DOHH2 (cell line): ENCODE measurements around the gene ZC3H12C.

Source experiments
- H3F3A ChIP-seq: fragments of 200-600 bp; sonication (generic), shearing (Covaris generic); 2 replicates; pipeline ENCODE4 v1.6.0; 2016; ENCODE audit warnings: antibody characterized with exemption, mild to moderate bottlenecking; ENCODE audit not compliant: control insufficient read depth, insufficient read depth
- H3K27ac ChIP-seq: fragments of 200-600 bp; sonication (generic); 2 replicates; pipeline ENCODE4 v1.5.1; 2014; ENCODE audit warnings: low read depth, mild to moderate bottlenecking, low read length, moderate library complexity
- H3K27me3 ChIP-seq: fragments of 200-600 bp; sonication (generic); 2 replicates; pipeline ENCODE4 v1.6.1; 2014; ENCODE audit warnings: mild to moderate bottlenecking, low read length, mixed read lengths; ENCODE audit not compliant: control insufficient read depth
- H3K36me3 ChIP-seq: fragments of 200-600 bp; sonication (generic); 2 replicates; pipeline ENCODE4 v1.6.1; 2014; ENCODE audit warnings: mild to moderate bottlenecking, low read length, moderate library complexity, mixed read lengths; ENCODE audit not compliant: control insufficient read depth
- H3K4me1 ChIP-seq: fragments of 200-600 bp; sonication (generic); 2 replicates; pipeline ENCODE4 v1.6.1; 2014; ENCODE audit warnings: mild to moderate bottlenecking, low read length, mixed read lengths; ENCODE audit not compliant: control insufficient read depth
- H3K4me2 ChIP-seq: fragments of 200-600 bp; sonication (generic); 2 replicates; pipeline ENCODE4 v1.6.0; 2014; ENCODE audit warnings: mild to moderate bottlenecking, low read length, moderate library complexity
- H3K4me3 ChIP-seq: fragments of 200-600 bp; sonication (generic); 2 replicates; pipeline ENCODE4 v1.5.1; 2014; ENCODE audit warnings: mild to moderate bottlenecking, low read length, mixed read lengths
- H3K79me2 ChIP-seq: fragments of 200-600 bp; sonication (generic); 2 replicates; pipeline ENCODE4 v1.6.1; 2014; ENCODE audit warnings: mild to moderate bottlenecking, low read length, mixed read lengths; ENCODE audit not compliant: control insufficient read depth
- H3K9me2 ChIP-seq: fragments of 200-600 bp; sonication (generic); replicated peaks from 2 replicates; pipeline ENCODE4 v1.6.1; 2014; ENCODE audit warnings: mild to moderate bottlenecking, low read length, mixed read lengths; ENCODE audit not compliant: control insufficient read depth
- H3K9me3 ChIP-seq: fragments of 200-600 bp; sonication (generic); 2 replicates; pipeline ENCODE4 v1.6.1; 2014; ENCODE audit warnings: antibody characterized with exemption, low read length, mixed read lengths; ENCODE audit not compliant: control insufficient read depth, insufficient read depth
- H4K20me1 ChIP-seq: fragments of 200-600 bp; sonication (generic); 2 replicates; pipeline ENCODE4 v1.6.0; 2014; ENCODE audit warnings: low read depth, mild to moderate bottlenecking, antibody characterized with exemption, low read length, moderate library complexity; ENCODE audit not compliant: control insufficient read depth, insufficient read depth
- CTCF ChIP-seq: fragments of 200-600 bp; sonication (generic); IDR thresholded peaks from one replicate; pipeline ENCODE4 v1.5.1; 2014; ENCODE audit warnings: antibody characterized with exemption, mild to moderate bottlenecking, low read depth, low read length; ENCODE audit not compliant: poor library complexity, severe bottlenecking
- EZH2phosphoT487 ChIP-seq: fragments of 200-600 bp; sonication (generic); IDR thresholded peaks from 2 replicates; pipeline ENCODE4 v1.6.1; 2017; ENCODE audit warnings: borderline replicate concordance, mild to moderate bottlenecking, antibody characterized with exemption, low read length, moderate library complexity, mixed read lengths

The ZC3H12C gene

GRCh38 chr11:110077346-110077745 lies 15.8 kb upstream of the ZC3H12C start:
- no peaks in the 10 kb centered on the region for H3K9me2 ChIP-seq

GRCh38 chr11:110077831-110078325 lies 15.3 kb upstream of the ZC3H12C start:
- no peaks in the 10 kb centered on the region for H3K9me3 ChIP-seq
- no peaks in the 10 kb centered on the region for H3F3A ChIP-seq
- TF ChIP-seq CTCF = no peak
- no peak for TF ChIP-seq EZH2phosphoT487
- H3K79me2 ChIP-seq = no peaks in the 10 kb centered on the region
- no peaks in the 10 kb centered on the region for H3K9me2 ChIP-seq
- no peaks in the 10 kb centered on the region for H3K4me1 ChIP-seq
- no peak overlapping the region for H3K4me3 ChIP-seq
- H4K20me1 ChIP-seq = no peaks in the 10 kb centered on the region
- no peak overlapping the region for H3K27ac ChIP-seq
- no peak overlapping the region for H3K4me2 ChIP-seq
- H3K27me3 ChIP-seq = no peaks in the 10 kb centered on the region
- no peaks in the 10 kb centered on the region for H3K36me3 ChIP-seq

More at GRCh38 chr11:110077346-110077745, 15.8 kb upstream of the ZC3H12C start:
- Histone ChIP-seq H3K79me2 (no peaks in the 10 kb centered on the region), H3K27ac (no peak overlapping the region), H3K27me3 (no peaks in the 10 kb centered on the region), H3K4me2 (no peak overlapping the region), H3K4me3 (no peak overlapping the region), H3K9me3 (no peaks in the 10 kb centered on the region), H3F3A (no peaks in the 10 kb centered on the region), H4K20me1 (no peaks in the 10 kb centered on the region), H3K4me1 (no peaks in the 10 kb centered on the region), H3K36me3 (no peaks in the 10 kb centered on the region)
- no peak for TF ChIP-seq CTCF
- TF ChIP-seq EZH2phosphoT487 = no peak

- Histone ChIP-seq H3K79me2 (no peaks in the 10 kb centered on the region), H3K27ac (no peak overlapping the region), H3K4me3 (no peak overlapping the region), H3K9me3 (no peaks in the 10 kb centered on the region), H3K27me3 (no peaks in the 10 kb centered on the region), H3K4me2 (no peak overlapping the region), H3K4me1 (no peaks in the 10 kb centered on the region), H3K9me2 (no peaks in the 10 kb centered on the region), H3K36me3 (no peaks in the 10 kb centered on the region), H4K20me1 (no peaks in the 10 kb centered on the region), H3F3A (no peaks in the 10 kb centered on the region)
- no peak for TF ChIP-seq CTCF
- no peak for TF ChIP-seq EZH2phosphoT487
These were observed 14.2 kb upstream of the ZC3H12C start for GRCh38 chr11:110078923-110079544.
